Ecto neural progenitor cell (in vitro differentiated cells): ENCODE measurements around the gene TBC1D16.
"Not testable (repeated sequence)": the region's sequence is repeated elsewhere in the genome, so short reads cannot be mapped to it uniquely, and the experiment has no call there.

Experiments
- DNase-seq: peaks from one replicate; pipeline ENCODE4 v3.0.0-alpha.2; 2018; ENCODE audit warnings: low spot score

Gene TBC1D16

GRCh38 chr17:80050706-80051105 is 15.0 kb upstream of the TBC1D16 start:
- DNase-seq = no peak

GRCh38 chr17:80049986-80050385 is 14.3 kb upstream of the TBC1D16 start:
- no peak for DNase-seq

- DNase-seq = no peak
These were observed 11.5 kb upstream of the TBC1D16 start for GRCh38 chr17:80047176-80047575.

GRCh38 chr17:80046709-80047108 is 11.0 kb upstream of the TBC1D16 start:
- DNase-seq = not testable (repeated sequence)

- no peak for DNase-seq
These were observed 10.0 kb upstream of the TBC1D16 start for GRCh38 chr17:80045703-80046102.

GRCh38 chr17:80043963-80044362 is 8.3 kb upstream of the TBC1D16 start:
- DNase-seq = no peak

GRCh38 chr17:80036715-80037477 is 1.2 kb upstream of the TBC1D16 start:
- peak; percentile 91 for DNase-seq

GRCh38 chr17:80035937-80036714 is 454 bp upstream of the TBC1D16 start, which contains the start of gene CCDC40:
CCDC40 (plus strand) TSS chr17:80036642; CDS start chr17:80036663, 21 bp downstream.
- DNase-seq = peak; percentile 95

GRCh38 chr17:80034791-80035686 is 633 bp downstream of the TBC1D16 start:
- no peak for DNase-seq

GRCh38 chr17:80033840-80034239 is 1.8 kb downstream of the TBC1D16 start:
- DNase-seq = no peak

- no peak for DNase-seq
These were observed 3.0 kb downstream of the TBC1D16 start for GRCh38 chr17:80032614-80033171.

GRCh38 chr17:80031691-80032430 is 3.8 kb downstream of the TBC1D16 start:
- no peak for DNase-seq

- no peak for DNase-seq
These were observed 4.8 kb downstream of the TBC1D16 start for GRCh38 chr17:80030730-80031410.

GRCh38 chr17:80029258-80029974 is 6.3 kb downstream of the TBC1D16 start:
- DNase-seq = no peak

GRCh38 chr17:80028030-80028429 is 7.6 kb downstream of the TBC1D16 start:
- DNase-seq = no peak

- DNase-seq = no peak
These were observed 8.6 kb downstream of the TBC1D16 start for GRCh38 chr17:80027043-80027435.

- no peak for DNase-seq
These were observed 9.2 kb downstream of the TBC1D16 start for GRCh38 chr17:80026359-80027042.

GRCh38 chr17:80025796-80026195 is 9.9 kb downstream of the TBC1D16 start:
- DNase-seq = no peak

GRCh38 chr17:80025140-80025539 is 10.5 kb downstream of the TBC1D16 start:
- no peak for DNase-seq
